Measurements from ENCODE around the gene NOTCH2. TPM values are rescaled to one million over a fixed set of nuclear protein-coding genes. Genes with fewer than 3 reads are reported as not detected.
"Not testable (repeated sequence)": the region's sequence is repeated elsewhere in the genome, so short reads cannot be mapped to it uniquely, and the experiment has no call there.

NOTCH2 gene
- total RNA-seq, 1 donor from 2014 or later = 66.6 TPM

DNA sequence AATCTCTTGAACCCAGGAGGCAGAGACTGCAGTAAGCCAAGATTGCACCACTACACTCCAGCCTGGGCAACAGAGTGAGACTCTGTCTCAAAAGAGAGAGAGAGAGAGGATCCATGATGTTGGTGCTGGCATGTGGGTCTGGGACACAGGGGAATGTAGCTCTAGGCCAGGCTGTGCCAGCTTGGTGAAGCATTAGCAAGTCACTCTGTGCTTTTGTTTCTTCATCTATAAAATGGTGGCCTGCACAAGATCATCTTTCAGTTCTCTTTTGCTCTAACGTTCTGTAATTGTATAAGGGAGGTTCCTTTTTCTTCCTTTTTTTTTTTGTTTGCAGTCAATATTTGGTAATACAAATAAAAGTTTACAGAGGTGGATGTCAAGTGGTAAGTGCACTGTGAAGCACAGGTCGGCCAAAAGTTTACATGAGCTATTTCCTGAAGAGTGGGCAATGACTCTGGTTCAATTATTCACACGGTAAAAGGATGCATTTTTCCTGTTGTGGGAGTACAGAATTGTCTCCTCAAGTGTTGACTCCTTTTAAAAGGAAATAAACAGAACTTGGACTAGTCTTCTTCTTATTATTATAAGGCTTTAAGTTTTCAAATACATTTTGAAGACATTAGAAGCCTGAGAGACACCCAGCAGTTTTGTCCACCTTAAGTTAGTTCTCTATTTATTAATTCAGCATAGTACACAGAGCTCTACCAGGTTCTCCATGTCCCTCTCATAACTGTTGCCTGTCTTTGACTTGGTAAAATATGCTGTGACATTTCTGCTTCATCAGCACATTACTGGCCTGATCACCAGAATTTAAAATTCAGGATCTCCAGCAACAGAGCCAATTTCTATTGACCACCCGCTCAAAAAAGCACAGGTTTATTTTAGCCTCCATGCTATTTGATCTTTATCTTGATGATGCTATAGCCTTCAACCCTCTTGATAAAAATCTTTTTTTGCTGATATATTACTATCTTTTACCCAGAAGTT lies 23.1 kb upstream of the NOTCH2 start:
- not testable (repeated sequence) for H3K27ac ChIP-seq; H3K36me3 ChIP-seq; H3K27me3 Mint-ChIP-seq (ENCODE audit: insufficient read depth, low read depth); H3K4me2 ChIP-seq; H3K9me3 ChIP-seq (ENCODE audit: low read depth); H3K27ac Mint-ChIP-seq; DNase-seq (ENCODE audit: low spot score); H3F3A ChIP-seq (ENCODE audit: low read depth); H3K79me2 ChIP-seq (ENCODE audit: low read depth); H3K4me3 ChIP-seq; H2AFZ ChIP-seq (replicated peaks); H3K4me3 Mint-ChIP-seq; H3K27me3 ChIP-seq; H3K4me1 ChIP-seq; H3K4me1 Mint-ChIP-seq; H3K9me3 Mint-ChIP-seq; H4K20me1 ChIP-seq (ENCODE audit: low read depth); H3K36me3 Mint-ChIP-seq; H3K9ac ChIP-seq

DNA sequence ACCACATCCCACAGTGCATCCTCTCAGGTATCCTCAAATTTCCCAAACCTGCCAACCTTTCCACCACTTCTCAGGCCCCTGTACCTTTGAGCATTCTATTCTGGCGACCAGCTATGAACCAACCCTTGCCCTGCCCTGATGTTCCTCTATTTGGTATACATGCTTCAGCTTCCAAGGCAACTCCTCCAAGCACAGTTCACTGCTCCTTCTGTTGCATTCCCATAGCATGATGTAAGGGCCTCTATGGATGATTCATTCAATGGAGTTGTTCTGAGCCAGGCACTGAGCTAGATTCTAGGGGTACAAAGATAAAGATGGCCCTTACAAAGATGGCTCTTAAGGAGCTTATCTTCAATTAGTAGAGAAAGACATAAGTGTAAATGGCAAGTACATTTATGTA lies 21.4 kb upstream of the NOTCH2 start:
- not testable (repeated sequence) for H3K27me3 ChIP-seq; H3K4me3 ChIP-seq; H3K9me3 ChIP-seq (ENCODE audit: low read depth); H3K27me3 Mint-ChIP-seq (ENCODE audit: insufficient read depth, low read depth); H3K27ac Mint-ChIP-seq; H3K9ac ChIP-seq; H3K4me3 Mint-ChIP-seq; H3K79me2 ChIP-seq (ENCODE audit: low read depth); DNase-seq (ENCODE audit: low spot score); H3K4me1 Mint-ChIP-seq; H3K9me3 Mint-ChIP-seq; H4K20me1 ChIP-seq (ENCODE audit: low read depth); H3K4me1 ChIP-seq; H3K27ac ChIP-seq; H3K4me2 ChIP-seq; H3K36me3 Mint-ChIP-seq; H3K36me3 ChIP-seq; H2AFZ ChIP-seq (replicated peaks); H3F3A ChIP-seq (ENCODE audit: low read depth)

DNA sequence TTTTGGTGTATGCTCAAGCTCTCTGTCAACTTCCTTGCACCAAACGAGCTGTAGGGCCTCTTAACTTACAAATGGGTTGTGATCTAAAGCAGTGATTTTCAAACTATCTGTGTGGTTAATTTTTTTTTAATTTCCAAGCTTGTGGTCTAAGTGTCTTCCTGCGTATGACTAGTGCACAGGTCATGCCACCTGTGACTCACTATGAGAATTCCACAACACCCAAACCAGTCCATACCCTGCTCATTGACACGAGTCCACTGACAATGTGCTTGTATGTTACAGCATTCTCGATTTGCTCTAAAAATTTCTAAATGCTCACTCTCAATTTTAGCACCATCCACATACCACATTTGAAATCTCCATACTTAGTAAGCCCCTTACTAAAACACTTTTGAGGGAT lies 18.5 kb upstream of the NOTCH2 start:
- not testable (repeated sequence) for H3K27ac ChIP-seq; H3K4me3 Mint-ChIP-seq; H3K4me3 ChIP-seq; H3F3A ChIP-seq (ENCODE audit: low read depth); H2AFZ ChIP-seq (replicated peaks); H3K9ac ChIP-seq; H3K27ac Mint-ChIP-seq; H3K9me3 ChIP-seq (ENCODE audit: low read depth); H3K27me3 ChIP-seq; H3K36me3 Mint-ChIP-seq; H4K20me1 ChIP-seq (ENCODE audit: low read depth); H3K9me3 Mint-ChIP-seq; H3K4me2 ChIP-seq; DNase-seq (ENCODE audit: low spot score); H3K79me2 ChIP-seq (ENCODE audit: low read depth); H3K4me1 Mint-ChIP-seq; H3K36me3 ChIP-seq; H3K4me1 ChIP-seq; H3K27me3 Mint-ChIP-seq (ENCODE audit: insufficient read depth, low read depth)

DNA sequence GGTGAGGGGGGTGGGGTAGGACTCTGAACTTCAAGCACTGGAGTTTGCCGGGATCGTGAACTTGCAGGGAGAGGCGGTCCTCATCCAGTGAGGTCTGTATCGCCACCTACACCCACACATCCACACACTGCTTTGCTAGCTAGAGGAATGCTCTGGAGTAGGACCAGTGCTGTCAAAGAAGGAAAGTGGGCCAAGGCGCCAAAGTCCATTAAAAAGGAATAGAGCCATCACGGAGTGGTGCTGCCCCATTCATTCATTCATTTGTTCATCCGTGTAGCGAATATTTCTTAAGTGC lies 405 bp upstream of the NOTCH2 start:
- peaks cover 21% of the 10 kb centered on the region for H3K79me2 ChIP-seq (ENCODE audit: low read depth)
- H4K20me1 ChIP-seq (ENCODE audit: low read depth); H3K9me3 Mint-ChIP-seq; DNase-seq (ENCODE audit: low spot score); H3K27me3 ChIP-seq; H3K4me1 ChIP-seq; H3K4me1 Mint-ChIP-seq; H3K27ac ChIP-seq; H2AFZ ChIP-seq (replicated peaks); H3K27ac Mint-ChIP-seq; H3K4me3 Mint-ChIP-seq; H3K27me3 Mint-ChIP-seq (ENCODE audit: insufficient read depth, low read depth); H3K9ac ChIP-seq; H3K36me3 ChIP-seq; H3K4me2 ChIP-seq; H3F3A ChIP-seq (ENCODE audit: low read depth); H3K9me3 ChIP-seq (ENCODE audit: low read depth); H3K4me3 ChIP-seq; H3K36me3 Mint-ChIP-seq: not testable (repeated sequence)

DNA sequence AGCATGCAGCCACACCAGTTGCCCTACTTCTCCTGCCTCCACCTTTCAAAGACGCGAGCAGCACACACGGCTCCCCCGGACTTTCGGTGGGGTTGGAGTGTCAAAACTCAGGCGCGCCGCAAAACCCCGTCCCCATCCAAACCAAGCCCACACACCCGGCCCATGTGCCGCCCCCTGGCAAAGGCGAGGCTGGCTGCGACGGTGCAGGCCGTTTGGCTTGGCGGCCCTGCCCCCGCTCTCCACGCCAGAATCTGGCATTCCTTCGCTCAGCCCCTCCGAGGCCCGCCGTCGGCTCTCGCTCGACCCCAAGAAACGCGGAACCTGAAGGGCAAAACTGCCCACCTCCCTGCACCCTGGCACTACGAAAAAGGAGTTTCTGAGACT lies 787 bp downstream of the NOTCH2 start:
- H3K27ac Mint-ChIP-seq; H3K9me3 ChIP-seq (ENCODE audit: low read depth); H3K27me3 ChIP-seq; H3K4me1 Mint-ChIP-seq; H3K27me3 Mint-ChIP-seq (ENCODE audit: insufficient read depth, low read depth); H4K20me1 ChIP-seq (ENCODE audit: low read depth); H3K9me3 Mint-ChIP-seq; H3K4me1 ChIP-seq; H3K27ac ChIP-seq; H3K36me3 Mint-ChIP-seq; H3F3A ChIP-seq (ENCODE audit: low read depth); DNase-seq (ENCODE audit: low spot score); H3K36me3 ChIP-seq: not testable (repeated sequence)
- peak overlapping the region; percentile 63 for H2AFZ ChIP-seq (replicated peaks)
- peak overlapping the region; percentile 45 for H3K9ac ChIP-seq
- peak overlapping the region; percentile 76 for H3K4me2 ChIP-seq
- H3K79me2 ChIP-seq (ENCODE audit: low read depth) = peaks cover 21% of the 10 kb centered on the region
- H3K4me3 ChIP-seq = peak overlapping the region; percentile 76
- H3K4me3 Mint-ChIP-seq = peak overlapping the region; percentile 75

DNA sequence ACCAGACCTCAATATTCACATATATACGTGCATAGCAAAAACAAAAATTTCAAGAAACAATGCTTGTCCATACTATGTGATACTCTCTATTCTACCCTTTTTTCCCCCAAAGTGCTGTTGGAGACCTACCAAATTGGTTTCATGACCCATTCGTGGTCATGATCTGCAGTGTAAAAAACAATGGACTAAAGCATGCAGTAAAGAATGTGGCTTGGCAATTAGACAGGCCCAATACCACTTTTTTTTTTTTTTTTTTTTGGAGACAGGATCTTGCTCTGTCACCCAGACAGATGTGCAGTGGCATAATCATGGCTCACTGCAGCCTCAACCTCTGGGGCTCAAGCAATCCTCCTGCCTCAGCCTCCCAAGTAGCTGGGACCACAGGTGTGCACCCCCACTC lies 21.3 kb downstream of the NOTCH2 start:
- not testable (repeated sequence) for H3F3A ChIP-seq (ENCODE audit: low read depth); H4K20me1 ChIP-seq (ENCODE audit: low read depth); H3K4me2 ChIP-seq; H3K27me3 ChIP-seq; H3K4me3 Mint-ChIP-seq; H3K36me3 ChIP-seq; H3K4me1 ChIP-seq; H3K9ac ChIP-seq; H3K27ac Mint-ChIP-seq; H3K4me1 Mint-ChIP-seq; H3K27me3 Mint-ChIP-seq (ENCODE audit: insufficient read depth, low read depth); H3K9me3 ChIP-seq (ENCODE audit: low read depth); H2AFZ ChIP-seq (replicated peaks); DNase-seq (ENCODE audit: low spot score); H3K4me3 ChIP-seq; H3K79me2 ChIP-seq (ENCODE audit: low read depth); H3K36me3 Mint-ChIP-seq; H3K9me3 Mint-ChIP-seq; H3K27ac ChIP-seq

DNA sequence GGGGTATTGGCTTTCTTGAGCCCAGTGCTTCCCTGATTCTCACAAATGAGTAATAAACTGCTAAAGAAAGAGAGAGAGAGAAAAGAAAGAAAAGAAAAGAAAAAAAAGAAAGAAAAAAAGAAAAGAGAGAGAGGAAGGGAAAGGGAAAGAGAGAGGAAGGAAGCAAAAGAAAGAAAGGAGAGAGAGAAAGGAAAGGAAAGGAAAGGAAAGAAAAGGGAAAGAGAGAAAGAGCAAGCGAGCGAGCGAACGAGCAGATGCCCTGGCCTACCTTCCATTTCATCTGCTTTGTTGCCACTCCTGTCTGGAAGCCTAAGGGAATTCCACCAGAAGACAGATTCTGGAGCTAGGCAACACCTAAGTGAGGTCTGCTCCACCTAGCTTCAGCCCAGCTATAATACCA lies 27.7 kb downstream of the NOTCH2 start:
- H3K4me1 Mint-ChIP-seq; H3K27me3 Mint-ChIP-seq (ENCODE audit: insufficient read depth, low read depth): not testable (repeated sequence)

DNA sequence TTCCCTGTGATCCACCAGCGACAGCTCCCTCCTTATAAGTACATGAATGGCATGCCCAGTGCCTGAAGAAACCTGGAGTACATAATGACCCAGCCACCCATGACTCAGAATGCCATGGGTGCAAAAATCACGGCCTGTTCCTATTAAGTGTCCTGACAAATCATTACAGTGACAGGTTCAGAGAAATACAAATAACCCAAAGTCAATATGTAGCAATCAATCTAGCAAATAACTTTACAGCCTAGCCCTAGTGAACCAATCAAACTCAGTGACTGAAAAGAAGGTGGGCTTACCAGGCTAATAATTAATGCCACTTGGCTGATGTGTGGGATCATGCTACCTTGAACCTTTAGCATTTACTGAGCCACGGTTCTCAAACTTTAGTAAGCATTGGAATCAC lies 37.2 kb downstream of the NOTCH2 start:
- H3K4me1 Mint-ChIP-seq; H3K4me2 ChIP-seq; H3K4me3 Mint-ChIP-seq; H3K27ac Mint-ChIP-seq; H3K36me3 ChIP-seq; H4K20me1 ChIP-seq (ENCODE audit: low read depth); H3K27ac ChIP-seq; H3K9me3 ChIP-seq (ENCODE audit: low read depth); H3K36me3 Mint-ChIP-seq; H3K27me3 ChIP-seq; H3K27me3 Mint-ChIP-seq (ENCODE audit: insufficient read depth, low read depth); DNase-seq (ENCODE audit: low spot score); H3K9me3 Mint-ChIP-seq; H3F3A ChIP-seq (ENCODE audit: low read depth); H3K79me2 ChIP-seq (ENCODE audit: low read depth); H3K4me1 ChIP-seq; H3K9ac ChIP-seq; H3K4me3 ChIP-seq; H2AFZ ChIP-seq (replicated peaks): not testable (repeated sequence)

More for the DNA sequence above, 27.7 kb downstream of the NOTCH2 start:
- not testable (repeated sequence) for H2AFZ ChIP-seq (replicated peaks); H4K20me1 ChIP-seq (ENCODE audit: low read depth); H3K9me3 Mint-ChIP-seq; H3F3A ChIP-seq (ENCODE audit: low read depth); H3K9me3 ChIP-seq (ENCODE audit: low read depth); H3K27me3 ChIP-seq; H3K9ac ChIP-seq; DNase-seq (ENCODE audit: low spot score); H3K79me2 ChIP-seq (ENCODE audit: low read depth); H3K36me3 ChIP-seq; H3K4me3 ChIP-seq; H3K36me3 Mint-ChIP-seq; H3K4me3 Mint-ChIP-seq; H3K27ac Mint-ChIP-seq; H3K27ac ChIP-seq; H3K4me2 ChIP-seq; H3K4me1 ChIP-seq
